GM12865 (cell line): Measurements from ENCODE around the gene MSH3.

Source experiments
- DNase-seq: peaks from one replicate; pipeline ENCODE4 v3.0.0; 2010; ENCODE audit warnings: low read depth
- H3K4me3 ChIP-seq: 2 replicates; pipeline ENCODE4 v1.5.1; 2011; ENCODE audit warnings: mild to moderate bottlenecking, low read depth, low read length, control low read depth
- CTCF ChIP-seq: IDR thresholded peaks from 2 replicates; pipeline ENCODE4 v1.5.1; 2011; ENCODE audit warnings: low read length, control low read depth, low read depth, inconsistent platforms; ENCODE audit not compliant: insufficient read depth; ENCODE audit errors: missing control alignments

The MSH3 gene

GRCh38 chr5:80688648-80689420 is 34.4 kb downstream of the MSH3 start:
- H3K4me3 ChIP-seq = no peak overlapping the region
- DNase-seq = no peak
- no peak for TF ChIP-seq CTCF

- DNase-seq = no peak
- no peak overlapping the region for H3K4me3 ChIP-seq
- TF ChIP-seq CTCF = no peak
Observed at GRCh38 chr5:80689627-80690026, 35.2 kb downstream of the MSH3 start.

- no peak for DNase-seq
- TF ChIP-seq CTCF = no peak
- no peak overlapping the region for H3K4me3 ChIP-seq
Observed at GRCh38 chr5:80695666-80696065, 41.2 kb downstream of the MSH3 start.

- no peak overlapping the region for H3K4me3 ChIP-seq
- DNase-seq = no peak
- no peak for TF ChIP-seq CTCF
Observed at GRCh38 chr5:80696450-80696849, 42.0 kb downstream of the MSH3 start.

GRCh38 chr5:80697100-80697499 is 42.6 kb downstream of the MSH3 start:
- DNase-seq = no peak
- no peak overlapping the region for H3K4me3 ChIP-seq
- TF ChIP-seq CTCF = no peak

- H3K4me3 ChIP-seq = no peak overlapping the region
- TF ChIP-seq CTCF = no peak
- DNase-seq = no peak
Observed at GRCh38 chr5:80698369-80698768, 43.9 kb downstream of the MSH3 start.

GRCh38 chr5:80701597-80701996 is 47.1 kb downstream of the MSH3 start:
- H3K4me3 ChIP-seq = no peak overlapping the region
- DNase-seq = no peak
- TF ChIP-seq CTCF = no peak
